Stimulated activated naive CD4-positive, alpha-beta T cell (primary cell): ENCODE measurements around the gene RRP1B.
"Not testable (repeated sequence)": the region's sequence is repeated elsewhere in the genome, so short reads cannot be mapped to it uniquely, and the experiment has no call there.

ENCODE experiments used
- DNase-seq, 6 experiments: peaks; one replicate each; lab custom pipeline; 2025; lab: John Stamatoyannopoulos, UW

Gene RRP1B

GRCh38 chr21:43659136-43660000 lies at the start of gene RRP1B, which contains the start of gene HSF2BP:
RRP1B (plus strand) TSS chr21:43659560; CDS start chr21:43659665, 105 bp downstream.
HSF2BP (minus strand) TSS chr21:43659488; CDS start chr21:43658096, 1,392 bp downstream.
- DNase-seq, result peak; percentile 67 to 87 (median 69)

GRCh38 chr21:43611598-43612369 lies 47.6 kb upstream of the RRP1B start:
- no peak for DNase-seq

DNA sequence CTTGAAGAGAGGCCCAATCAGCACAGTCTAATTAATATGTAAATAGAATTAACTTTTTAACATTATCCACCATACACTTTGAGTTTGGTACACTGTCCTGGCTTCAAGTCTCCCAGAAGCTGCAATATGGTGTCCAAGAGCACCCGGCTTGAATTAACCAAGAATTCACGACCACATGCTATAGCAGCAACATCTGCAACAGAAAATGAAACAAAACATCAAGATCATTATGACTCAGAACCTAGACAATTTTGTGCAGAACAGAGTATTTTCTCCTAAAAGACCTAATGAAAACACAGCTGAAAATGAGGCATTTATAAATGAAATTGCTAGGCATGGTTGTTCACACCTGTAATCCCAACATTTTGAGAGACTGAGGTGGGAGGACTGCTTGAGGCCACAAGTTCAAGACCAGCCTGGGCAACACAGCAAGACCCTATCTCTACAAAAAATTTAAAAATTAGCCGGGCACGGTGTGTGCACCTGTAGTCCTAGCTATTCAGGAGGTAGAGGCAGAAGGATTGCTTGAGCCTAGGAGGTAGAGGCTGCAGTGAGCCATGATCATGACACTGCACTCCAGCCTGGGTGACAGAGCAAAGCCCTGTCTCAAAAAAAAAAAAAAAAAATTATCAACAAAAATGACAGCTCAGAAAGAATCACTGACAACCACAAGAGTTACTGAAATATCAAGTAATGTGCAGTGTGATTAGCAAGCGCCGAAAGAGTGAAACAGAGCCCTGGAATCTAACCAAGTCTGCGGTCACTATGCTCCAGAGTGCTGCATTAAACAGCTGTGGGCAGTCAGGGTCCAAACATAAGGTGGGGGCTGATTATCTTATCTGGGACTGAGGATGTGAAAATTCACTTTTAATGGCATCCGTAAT lies 45.4 kb upstream of the RRP1B start:
- DNase-seq, result no peak

GRCh38 chr21:43614839-43615238 lies 44.5 kb upstream of the RRP1B start:
- DNase-seq, result no peak

- not testable (repeated sequence) for DNase-seq
Observed at GRCh38 chr21:43616861-43617260, 42.5 kb upstream of the RRP1B start.

DNA sequence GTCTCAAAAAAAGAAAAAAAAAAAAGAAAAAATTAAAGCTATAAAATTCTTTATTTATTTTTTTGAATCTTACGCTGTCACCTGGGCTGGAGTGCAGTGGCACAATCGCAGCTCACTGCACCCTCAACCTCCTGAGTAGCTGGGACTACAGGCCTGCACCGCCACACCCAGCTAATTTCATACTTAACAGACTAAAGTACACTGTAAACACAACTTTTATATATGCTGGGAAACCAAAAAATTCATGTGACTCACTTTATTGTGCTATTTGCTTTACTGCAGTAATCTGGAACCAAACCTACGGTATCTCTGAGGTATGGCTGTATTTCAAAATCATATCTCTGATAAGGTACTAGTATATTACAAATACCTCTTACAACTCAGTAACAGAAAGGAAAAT lies 40.4 kb upstream of the RRP1B start:
- no peak for DNase-seq

DNA sequence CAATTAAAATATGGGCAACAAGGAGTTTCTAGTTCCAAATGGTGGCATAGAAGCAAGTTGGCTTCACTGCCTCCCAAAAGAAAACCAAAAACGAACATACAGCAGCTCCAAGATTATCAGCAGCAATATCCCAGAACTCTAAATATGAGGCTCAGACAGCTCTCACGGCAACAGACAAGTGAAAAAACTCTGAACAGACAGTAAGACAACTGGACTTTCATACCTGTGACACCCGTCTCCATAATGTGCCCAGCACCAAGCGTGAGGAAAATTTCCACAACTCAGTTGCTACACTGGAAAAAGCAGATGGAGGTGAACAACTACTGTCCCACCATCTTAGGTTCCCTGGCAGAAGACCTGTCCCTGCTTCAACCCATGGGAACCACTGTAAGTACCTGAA lies 40.0 kb upstream of the RRP1B start:
- no peak for DNase-seq

DNA sequence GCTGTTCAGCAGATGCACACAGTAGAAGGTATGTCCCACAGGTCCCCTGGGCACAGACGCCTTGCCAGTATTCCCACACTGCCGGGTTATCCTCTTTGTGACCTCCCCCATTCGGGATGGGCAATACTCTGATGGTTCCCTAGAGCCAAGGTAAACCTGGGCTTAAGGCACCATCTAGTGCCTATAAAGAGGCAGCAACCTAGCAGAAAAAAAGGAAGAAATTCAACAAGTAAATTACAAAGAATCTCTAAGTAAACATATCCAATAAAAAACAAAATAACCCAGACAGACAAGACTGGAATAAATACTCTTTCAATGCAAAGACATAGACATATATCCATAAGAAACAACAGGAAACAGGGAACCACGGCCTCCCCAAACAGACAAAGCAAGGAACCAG lies 39.5 kb upstream of the RRP1B start:
- DNase-seq, result no peak

GRCh38 chr21:43622796-43623195 lies 36.6 kb upstream of the RRP1B start:
- no peak for DNase-seq

- no peak for DNase-seq
Observed at GRCh38 chr21:43623588-43623987, 35.8 kb upstream of the RRP1B start.

DNA sequence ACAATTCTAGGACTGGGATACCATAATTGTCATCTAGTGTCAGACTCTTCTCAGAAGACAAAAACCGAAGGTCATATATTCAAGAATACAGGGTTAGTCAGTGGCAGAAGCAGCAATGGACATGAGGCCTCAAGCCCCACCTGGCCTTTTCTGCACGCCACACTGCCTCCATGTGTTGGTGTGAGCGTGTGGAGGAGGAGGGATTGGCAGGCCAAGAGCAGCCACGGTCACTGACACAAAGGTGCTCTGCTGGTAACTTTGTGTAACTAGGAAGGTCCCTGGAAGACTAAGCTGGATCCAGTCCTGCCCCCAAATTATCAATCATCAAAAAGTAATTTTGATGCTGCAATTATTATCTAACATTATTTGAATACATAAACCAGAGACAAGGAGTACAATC lies 35.0 kb upstream of the RRP1B start:
- no peak for DNase-seq

DNA sequence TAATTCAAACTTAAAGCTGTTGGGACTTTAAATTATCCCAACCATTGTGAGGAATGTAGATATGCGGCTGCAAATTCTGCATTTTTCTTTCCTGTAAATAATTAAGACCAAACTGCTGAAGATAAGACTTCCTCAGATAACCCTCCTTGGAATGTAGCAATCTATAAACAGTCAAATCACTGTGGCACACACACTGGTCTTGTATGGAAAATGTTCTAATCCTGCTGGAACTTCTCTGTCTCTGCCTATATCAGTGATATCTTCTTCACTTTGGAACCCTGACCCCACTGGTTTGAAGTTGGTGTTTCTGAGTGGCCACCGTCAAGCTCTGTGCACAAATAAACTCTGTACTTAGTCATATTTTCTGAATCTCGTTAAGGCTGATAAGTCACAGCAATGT lies 33.0 kb upstream of the RRP1B start:
- no peak for DNase-seq

GRCh38 chr21:43627527-43627926 lies 31.8 kb upstream of the RRP1B start:
- DNase-seq, result no peak

DNA sequence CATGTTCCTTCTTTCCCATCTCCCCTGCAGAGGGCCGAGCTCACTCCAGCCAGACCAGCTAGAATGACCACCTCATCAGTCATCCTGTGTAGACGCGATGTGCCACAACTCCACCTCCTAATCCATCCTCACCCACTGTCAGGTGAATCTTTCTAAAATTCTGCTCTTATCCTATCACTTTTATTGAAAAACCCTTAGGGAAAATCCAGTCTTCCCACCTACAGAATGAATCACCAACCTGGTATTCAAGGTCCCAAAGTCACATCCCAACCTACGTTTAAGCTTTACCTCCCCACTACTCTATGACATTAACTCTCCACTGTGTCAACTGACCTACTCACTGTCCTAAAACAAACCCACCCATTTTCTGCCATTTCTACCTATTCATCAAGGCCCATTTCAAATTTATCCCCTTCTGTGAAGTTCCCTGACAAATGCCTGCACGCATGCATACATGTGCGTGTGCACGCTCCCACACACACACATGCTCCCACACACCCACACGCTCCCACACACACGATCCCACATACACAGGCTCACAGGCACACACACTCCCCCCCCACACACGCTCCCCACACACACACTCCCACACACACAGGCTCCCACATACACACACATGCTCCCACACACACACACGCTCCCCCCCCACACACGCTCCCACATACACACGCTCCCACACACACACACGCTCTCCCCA lies 27.8 kb upstream of the RRP1B start:
- DNase-seq, result no peak

GRCh38 chr21:43632373-43632905 lies 26.9 kb upstream of the RRP1B start:
- DNase-seq, result no peak

DNA sequence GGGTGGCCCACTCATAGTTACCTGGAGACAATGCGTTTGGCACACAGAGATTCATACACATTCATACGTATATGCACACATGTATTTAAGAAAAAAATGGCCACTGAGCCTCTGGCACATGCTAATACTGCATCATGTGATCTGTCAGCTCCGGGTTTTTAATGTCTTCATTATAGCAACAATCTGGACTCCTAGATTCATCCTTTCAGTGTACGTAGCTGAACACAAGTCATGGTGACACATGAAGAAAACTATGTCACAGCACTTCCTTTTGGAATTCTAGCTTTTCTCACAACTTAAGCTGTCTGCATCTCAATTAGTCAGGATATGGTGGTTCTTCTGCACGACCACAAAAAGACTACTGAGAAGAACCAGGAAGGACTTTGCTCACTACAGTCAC lies 24.7 kb upstream of the RRP1B start:
- no peak for DNase-seq

DNA sequence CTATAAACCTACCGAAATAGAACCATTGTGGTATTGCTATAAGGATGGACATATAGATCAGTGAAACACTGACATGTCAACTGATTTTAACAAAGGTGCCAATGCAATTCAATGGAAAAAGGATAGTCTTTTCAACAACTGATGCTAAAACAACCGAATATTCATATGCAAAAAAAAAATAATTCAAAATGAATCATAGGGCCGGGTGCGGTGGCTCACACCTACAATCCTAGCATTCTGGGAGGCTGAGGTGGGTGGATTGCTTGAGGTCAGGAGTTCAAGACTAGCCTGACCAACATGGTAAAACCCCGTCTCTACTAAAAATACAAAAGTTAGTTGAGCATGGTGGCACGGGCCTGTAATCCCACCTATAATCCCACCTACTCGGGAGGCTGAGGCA lies 23.9 kb upstream of the RRP1B start:
- no peak for DNase-seq

DNA sequence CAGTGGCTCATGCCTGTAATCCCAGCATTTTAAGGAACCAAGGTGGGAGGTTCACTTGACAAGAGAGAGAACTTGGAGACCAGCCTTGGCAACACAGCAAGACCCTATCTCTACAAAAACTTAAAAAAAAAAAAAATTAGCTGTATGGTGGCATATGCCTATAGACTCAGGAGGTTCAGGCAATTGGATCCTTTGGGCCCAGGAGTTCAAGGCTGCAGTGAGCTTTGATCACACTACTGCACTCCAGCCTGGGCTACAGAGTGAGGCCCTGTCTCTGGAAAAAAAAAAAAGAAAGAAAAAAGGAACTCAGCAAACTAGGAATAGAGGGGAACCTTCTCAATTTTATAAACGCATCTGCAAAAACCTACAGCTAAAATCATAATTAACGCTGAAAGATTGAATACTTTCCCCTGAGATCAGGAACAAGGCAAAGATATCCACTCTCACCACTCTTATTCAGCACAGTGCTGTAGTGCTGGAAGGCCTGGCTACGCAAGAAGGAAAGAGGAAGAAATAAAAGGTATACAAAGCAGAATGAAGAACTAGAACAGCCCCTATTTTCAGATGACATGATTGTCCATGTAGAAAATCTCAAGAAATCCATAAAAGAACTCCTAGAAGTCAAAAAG lies 21.7 kb upstream of the RRP1B start:
- no peak for DNase-seq

- no peak for DNase-seq
Observed at GRCh38 chr21:43639470-43640353, 19.6 kb upstream of the RRP1B start.

DNA sequence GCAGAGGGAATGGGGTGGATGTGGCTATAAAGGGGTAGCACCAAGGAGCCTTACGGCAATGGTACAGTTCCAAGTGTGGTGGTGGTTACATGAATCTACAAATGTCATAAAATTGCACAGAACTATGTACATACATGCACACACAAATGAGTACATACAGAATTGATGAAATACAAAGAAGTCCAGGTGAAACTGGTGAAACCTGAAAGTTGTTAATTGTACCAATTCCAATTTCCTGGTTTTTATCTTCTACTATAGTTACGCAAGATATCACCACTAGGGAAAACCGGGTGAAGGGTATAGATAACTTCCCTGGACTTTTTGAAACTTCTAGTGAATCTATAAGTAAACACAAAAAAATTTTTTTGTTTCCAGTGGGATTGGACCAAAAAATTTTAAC lies 19.0 kb upstream of the RRP1B start:
- DNase-seq, result no peak
